H1 (cell line): Measurements from ENCODE around the gene TUBGCP3. TPM values are rescaled to one million over a fixed set of nuclear protein-coding genes. Genes with fewer than 3 reads are reported as not detected.

Experiments
- CEBPB ChIP-seq: IDR thresholded peaks from 2 replicates; pipeline ENCODE4 v1.6.1; 2012; ENCODE audit warnings: low read depth, low read length
- RNF2 ChIP-seq: fragments of 200-900, 300-1000 bp; sonication (generic); IDR thresholded peaks from 2 replicates; pipeline ENCODE4 v1.7.1; 2016; ENCODE audit warnings: borderline replicate concordance, low read depth, mild to moderate bottlenecking, antibody characterized with exemption, low read length; ENCODE audit not compliant: poor library complexity, severe bottlenecking; ENCODE audit errors: missing control alignments
- polyA plus RNA-seq, 7 experiments: library from polyadenylated mRNA; depleted of rRNA in 3 of 7; stranded (reverse) in 5 of 7; unstranded in 2 of 7; fragments of >200 nt in 5 of 7; fragments of 200-250 nt in 2 of 7; gene quantifications; 1 replicate in 5 of 7; 2 replicates in 1 of 7; 4 replicates in 1 of 7; pipeline versions ENCODE4 v1.2.1 to v1.2.3, GENCODE V29; 2011 to 2013; ENCODE audit warnings: missing spikeins in 2 of 7, mixed read lengths in 2 of 7
- total RNA-seq: library from RNA; stranded (reverse); fragmentation: NEBNext Ultra II Directional; extraction: Animal tissue kit (Norgen Biotek cat#: 25700); gene quantifications from 2 replicates; pipeline ENCODE4 v1.2.1, GENCODE V29; 2021
- TF ChIP-seq, protein P1 (sequence below): IDR thresholded peaks from 2 replicates; pipeline ENCODE4 v1.6.1; 2011; ENCODE audit warnings: low read length, improper control_type of control experiment

TUBGCP3 gene
- total and polyA plus RNA-seq, 2 of the 8 experiments (the other 6 are each of a cell fraction or from before 2014, with no cell fraction given) = 27.0 to 31.7 TPM

DNA sequence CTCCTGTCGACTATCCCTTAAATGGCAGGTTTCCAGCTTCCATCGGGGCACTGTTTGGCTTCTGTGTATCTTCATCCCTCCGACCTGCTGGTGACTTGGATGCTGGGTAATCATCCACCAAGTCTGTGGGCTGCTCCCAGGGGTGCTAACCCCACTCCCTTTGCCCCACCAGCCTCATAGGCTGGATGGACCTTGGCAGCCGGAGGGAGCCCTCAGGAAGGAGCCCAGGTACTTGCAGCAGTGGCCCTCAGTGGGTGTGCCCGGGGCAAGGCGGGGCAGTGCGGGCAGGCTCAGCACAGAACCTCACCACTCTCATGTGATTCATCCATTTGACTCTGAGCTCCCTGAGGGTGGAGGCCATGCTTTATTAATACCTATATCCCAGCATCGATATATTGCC is 27.4 kb upstream of the TUBGCP3 start (continued):
- TF ChIP-seq, protein P1, sequence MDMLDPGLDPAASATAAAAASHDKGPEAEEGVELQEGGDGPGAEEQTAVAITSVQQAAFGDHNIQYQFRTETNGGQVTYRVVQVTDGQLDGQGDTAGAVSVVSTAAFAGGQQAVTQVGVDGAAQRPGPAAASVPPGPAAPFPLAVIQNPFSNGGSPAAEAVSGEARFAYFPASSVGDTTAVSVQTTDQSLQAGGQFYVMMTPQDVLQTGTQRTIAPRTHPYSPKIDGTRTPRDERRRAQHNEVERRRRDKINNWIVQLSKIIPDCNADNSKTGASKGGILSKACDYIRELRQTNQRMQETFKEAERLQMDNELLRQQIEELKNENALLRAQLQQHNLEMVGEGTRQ = no peak
- TF ChIP-seq CEBPB (no peak), RNF2 (no peak)
